ENCODE measurements around the gene TPRKB.
"Not testable (repeated sequence)": the region's sequence is repeated elsewhere in the genome, so short reads cannot be mapped to it uniquely, and the experiment has no call there.

Gene TPRKB

DNA sequence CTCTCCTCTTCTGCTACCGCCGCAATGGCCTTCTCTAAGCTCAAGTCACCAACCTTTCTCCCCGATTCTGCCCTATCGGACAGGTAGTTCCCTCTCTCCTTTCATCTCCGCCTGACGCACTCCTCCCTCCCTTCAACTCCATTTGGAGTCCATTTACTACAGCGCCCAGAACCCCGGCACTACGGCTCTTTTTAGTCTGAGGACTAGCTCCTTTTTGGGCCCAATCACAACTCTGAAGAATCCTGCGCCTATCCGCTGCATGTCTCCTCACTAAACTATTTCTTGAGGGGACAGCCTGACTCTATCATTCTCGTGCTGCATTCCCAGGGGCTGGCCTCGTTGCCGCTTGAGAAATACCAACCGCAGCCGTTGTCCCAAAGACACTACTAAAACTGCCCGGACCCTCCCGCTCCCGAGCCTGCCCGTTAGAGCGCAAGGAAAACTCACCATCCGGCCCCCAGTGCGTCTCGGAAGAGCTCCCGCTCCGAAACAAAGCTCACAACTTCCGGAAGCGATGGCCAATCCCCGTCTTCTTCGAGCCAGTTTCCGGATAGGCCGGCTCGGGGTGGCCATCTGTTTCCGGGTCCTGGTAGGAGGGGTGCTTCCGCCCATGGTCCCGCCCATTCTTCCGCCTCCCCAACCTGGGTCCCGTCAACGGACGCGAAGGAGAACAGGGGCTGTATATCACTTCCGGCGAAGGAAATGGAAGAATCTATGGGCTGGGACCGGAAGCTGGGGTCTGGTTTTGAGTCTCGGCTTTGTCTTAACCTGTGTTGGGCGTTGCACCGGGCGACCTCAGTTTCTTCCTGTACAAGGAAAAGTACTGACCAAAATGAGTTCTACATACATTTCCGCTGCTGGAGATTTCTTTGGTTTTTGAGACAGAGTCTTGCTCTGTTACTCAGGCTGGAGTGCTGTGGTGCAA lies at the start of gene TPRKB:
TPRKB (minus strand) TSS at position 491 of the 925 bp plus-strand sequence. CDS start 2,776 bp downstream, outside the sequence.
- DNase-seq, result peak; percentile 96

GRCh38 chr2:73783883-73784282 lies 46.7 kb upstream of the TPRKB start, which contains the start of gene C2orf78:
C2orf78 (plus strand) TSS chr2:73784183; CDS start chr2:73784310, 127 bp downstream.
- DNase-seq, result not testable (repeated sequence)

DNA sequence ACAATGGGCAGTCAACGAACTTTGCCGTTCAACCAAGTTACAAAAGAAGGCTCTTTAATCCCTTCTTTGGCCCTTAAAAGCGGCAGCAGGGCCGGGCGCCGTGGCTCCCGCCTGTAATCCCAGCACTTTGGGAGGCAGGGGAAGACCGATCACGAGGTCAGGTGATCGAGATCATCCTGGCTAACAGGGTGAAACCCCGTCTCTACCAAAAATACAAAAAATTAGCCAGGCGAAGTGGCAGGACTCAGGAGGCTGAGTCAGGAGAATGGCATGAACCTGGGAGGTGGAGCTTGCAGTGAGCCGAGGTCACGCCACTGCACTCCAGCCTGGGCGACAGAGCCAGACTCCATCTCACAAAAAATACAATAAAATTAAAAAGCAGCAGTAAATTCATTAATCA lies 46.3 kb upstream of the TPRKB start:
- DNase-seq, result not testable (repeated sequence)

- DNase-seq, result no peak
Observed at GRCh38 chr2:73780237-73780582, 43.1 kb upstream of the TPRKB start.

GRCh38 chr2:73779467-73780236 lies 42.5 kb upstream of the TPRKB start, which contains the start of gene DUSP11:
DUSP11 (minus strand) TSS chr2:73780103; CDS start chr2:73779974, 129 bp downstream.
- peak; percentile 86 for DNase-seq

DNA sequence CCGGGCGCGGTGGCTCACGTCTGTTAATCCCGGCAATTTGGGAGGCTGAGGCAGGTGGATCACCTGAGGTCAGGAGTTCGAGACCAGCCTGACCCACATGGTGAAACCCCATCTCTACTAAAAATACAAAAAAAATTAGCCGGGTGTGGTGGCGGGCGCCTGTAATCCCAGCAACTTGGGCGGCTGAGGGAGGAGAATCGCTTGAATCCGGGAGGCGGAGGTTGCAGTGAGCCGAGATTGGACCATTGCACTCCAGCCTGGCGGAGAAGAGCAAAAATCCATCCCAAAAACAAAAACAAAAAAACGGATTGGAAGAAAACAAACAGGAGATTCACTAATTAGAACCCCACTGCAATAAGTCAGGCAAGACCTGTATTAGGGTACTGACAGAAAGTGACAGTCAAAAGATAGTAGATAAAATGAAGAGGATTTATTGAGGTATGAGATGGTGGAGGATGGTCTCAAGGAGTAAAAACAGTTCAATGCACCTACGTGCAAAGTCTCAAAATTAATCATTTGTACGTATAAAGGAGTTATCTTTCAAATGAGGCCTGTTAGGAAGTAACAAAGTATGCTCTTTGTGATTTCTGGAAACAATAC lies 41.8 kb upstream of the TPRKB start:
- not testable (repeated sequence) for DNase-seq

DNA sequence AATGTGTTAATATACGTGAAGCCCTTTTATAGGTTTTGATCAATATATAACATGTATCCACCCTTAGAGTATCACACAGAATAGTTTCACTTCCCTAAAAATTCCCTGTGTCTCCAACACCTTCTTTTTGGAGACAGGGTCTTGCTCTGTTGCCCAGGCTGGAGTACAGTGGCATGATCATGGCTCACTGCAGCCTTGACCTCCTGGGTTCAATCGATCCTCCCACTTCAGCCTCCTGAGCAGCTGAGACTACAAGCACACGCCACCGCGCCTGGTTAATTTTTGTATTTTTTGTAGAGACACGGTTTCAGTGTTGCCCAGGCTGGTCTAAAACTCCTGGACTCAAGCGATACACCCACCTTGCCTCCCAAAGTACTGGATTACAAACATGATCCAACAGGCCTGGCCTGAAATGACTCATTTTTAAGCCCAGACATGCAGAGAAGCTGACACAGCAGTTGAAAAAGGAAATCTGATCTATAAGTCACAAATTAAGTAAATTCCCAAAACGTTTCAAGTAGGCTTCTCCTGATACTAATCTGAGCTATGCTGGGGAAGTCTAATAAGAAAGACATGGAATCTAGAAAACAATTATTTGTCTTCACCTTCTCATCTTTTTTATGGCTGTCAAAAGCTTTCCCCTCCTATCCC lies 39.8 kb upstream of the TPRKB start:
- DNase-seq, result no peak

DNA sequence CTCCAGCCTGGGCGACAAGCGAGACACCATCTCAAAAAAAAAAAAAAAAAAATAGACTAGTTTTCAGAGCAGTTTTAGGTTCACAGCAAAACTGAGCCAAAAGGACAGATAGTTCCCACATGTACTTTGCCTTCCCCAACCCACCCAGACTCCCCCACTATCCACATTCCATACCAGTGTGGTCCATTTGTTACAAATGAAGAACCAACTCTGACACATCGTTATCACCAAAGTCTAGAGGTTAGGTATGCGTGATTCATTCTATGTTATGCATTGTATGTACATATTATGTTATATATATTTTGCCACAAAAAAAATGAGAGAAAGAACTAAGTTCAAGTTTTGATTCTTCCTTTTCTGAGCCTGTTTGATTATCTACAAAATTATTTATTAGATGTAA lies 39.2 kb upstream of the TPRKB start:
- DNase-seq, result no peak

DNA sequence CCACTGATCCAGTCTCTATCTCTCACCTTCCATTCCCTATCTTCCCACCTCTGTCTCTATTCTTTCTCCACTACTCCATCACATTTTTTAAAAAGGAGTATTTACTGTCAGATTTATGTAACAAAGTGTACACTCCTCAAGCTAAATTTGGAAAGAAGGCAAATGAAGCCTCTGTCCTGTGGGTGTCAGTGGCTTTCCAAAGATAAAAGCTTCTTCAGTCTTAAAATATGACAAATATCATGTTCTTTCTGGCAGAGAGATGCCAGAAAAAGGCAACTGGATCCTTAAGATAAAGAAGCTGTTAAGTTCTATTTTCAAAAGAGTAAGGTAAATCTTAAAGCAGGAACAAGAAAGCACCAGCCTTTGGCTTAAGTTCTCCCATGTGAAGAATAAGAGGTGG lies 35.7 kb upstream of the TPRKB start:
- DNase-seq, result no peak

- DNase-seq, result no peak
Observed at GRCh38 chr2:73770725-73771124, 33.6 kb upstream of the TPRKB start.

DNA sequence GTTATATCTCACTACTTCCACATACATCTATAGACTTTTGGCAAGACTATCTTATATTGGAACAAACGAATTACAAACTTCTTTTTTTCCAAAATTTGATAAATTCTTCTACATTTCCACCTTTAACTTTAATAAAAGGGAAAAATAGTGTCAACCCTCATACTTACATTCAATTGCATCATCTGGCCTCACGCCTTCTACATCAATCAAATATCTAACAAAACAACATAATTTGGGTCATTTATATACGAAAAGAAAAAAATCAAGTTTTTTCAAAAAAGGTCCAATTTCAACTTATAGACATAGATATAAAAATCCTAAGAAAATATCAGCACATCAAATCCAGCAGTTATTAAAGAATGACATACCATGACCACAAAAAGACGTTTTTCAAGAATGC lies 29.8 kb upstream of the TPRKB start:
- DNase-seq, result no peak

GRCh38 chr2:73766349-73766748 lies 29.2 kb upstream of the TPRKB start:
- DNase-seq, result no peak

GRCh38 chr2:73764945-73765344 lies 27.8 kb upstream of the TPRKB start:
- no peak for DNase-seq

- DNase-seq, result no peak
Observed at GRCh38 chr2:73762571-73762970, 25.4 kb upstream of the TPRKB start.

DNA sequence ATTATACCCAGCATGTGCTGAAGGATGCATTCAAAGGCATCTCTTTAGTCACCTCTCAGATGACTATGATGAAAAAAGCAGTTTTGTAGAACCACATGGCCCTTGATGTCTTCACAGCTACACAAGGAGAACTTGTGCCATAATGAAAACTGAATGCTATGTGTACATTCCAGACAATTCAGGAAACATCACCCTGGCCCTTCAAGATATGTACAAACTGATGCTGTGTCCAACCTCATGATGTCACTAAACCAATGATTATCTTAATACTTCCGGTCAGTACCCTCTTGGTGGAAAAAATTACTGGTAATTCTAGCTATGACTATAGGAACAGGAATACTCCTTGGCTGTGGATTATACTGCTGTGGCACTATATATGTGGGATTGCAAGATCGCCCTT lies 22.8 kb upstream of the TPRKB start:
- no peak for DNase-seq

GRCh38 chr2:73759285-73759764 lies 22.2 kb upstream of the TPRKB start:
- no peak for DNase-seq

DNA sequence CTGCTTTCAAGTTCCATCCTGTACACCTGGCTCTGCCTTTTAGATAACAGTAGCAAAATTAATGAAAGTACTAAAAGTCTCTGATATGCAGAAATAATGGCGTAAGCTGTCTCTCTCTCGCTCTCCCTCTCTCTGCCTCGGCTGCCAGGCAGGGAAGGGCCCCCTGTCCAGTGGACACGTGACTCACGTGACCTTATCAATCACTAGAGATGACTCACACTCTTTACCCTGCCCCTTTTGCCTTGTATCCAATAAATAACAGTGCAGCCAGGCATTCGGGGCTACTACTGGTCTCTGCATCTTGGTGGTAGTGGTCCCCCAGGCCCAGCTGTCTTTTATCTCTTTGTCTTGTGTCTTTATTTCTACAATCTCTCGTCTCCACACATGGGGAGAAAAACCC lies 17.2 kb upstream of the TPRKB start:
- not testable (repeated sequence) for DNase-seq

GRCh38 chr2:73749314-73749713 lies 12.2 kb upstream of the TPRKB start:
- DNase-seq, result no peak

DNA sequence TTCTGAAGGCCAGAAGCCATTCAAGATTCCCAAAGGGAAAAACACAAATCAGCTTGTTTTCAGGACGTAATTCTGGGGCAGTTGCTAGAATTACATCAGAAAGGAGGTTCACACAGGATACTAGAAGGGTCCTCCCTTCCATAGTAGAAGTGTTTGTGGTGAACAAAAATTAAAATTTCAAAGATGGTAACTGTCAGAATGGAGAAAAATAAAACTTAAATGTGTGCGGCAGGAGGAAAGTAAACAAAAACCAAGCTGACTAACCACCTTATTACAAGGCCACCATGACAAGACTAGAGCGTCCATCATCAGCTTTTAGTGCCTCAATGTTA lies 9.7 kb upstream of the TPRKB start:
- no peak for DNase-seq

GRCh38 chr2:73746015-73746876 lies 9.1 kb upstream of the TPRKB start:
- no peak for DNase-seq

- DNase-seq, result no peak
Observed at GRCh38 chr2:73740767-73741166, 3.6 kb upstream of the TPRKB start.

- DNase-seq, result no peak
Observed at GRCh38 chr2:73739101-73739500, 2.0 kb upstream of the TPRKB start.
